HG02884 (cell line): ENCODE results near the gene RTTN.

ENCODE experiments used
- ATAC-seq: cut with Tn5 transposase; IDR thresholded peaks from one replicate; pipeline ENCODE4 v1.9.1; 2021; ENCODE audit warnings: mild to moderate bottlenecking, moderate library complexity; ENCODE audit not compliant: unreplicated experiment

The RTTN gene

DNA sequence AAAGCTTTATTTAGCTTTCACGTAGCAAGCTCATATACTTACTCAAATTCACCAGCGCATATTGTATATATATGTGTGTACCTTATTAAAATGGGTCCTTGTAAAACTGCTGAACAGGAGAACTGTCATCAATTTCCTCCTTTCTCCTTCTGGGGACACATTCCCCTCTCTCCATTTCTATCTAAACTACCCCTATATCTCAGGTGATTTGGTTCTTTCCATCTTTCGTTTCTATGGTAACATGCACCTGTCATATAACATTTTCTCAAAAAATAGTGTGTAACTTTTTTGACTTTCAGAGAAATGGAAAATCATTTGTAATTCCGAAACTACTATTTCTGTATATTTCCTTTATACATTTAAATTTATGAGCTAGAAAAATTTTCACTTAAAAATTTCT lies 174.3 kb downstream of the RTTN start:
- no peak for ATAC-seq

DNA sequence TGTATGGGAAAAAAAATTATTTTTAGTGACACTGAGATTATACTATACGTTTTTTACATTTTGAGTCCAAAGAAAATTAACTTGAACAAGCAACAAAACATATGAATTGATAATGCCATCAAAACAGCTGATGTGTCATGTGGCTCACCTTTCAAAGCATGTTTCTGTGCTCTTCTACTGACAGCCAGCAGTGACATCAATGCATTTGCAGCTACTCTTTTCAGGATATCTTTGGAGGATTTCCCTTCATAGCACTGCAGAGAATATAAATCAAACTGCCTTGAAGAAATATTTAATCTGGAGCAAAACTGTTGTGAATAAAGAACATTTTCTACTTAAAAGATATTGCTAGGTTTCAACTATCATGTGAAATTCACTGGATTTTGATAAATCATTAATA lies 174.8 kb downstream of the RTTN start:
- ATAC-seq = no peak

GRCh38 chr18:70029163-70029562 lies 176.3 kb downstream of the RTTN start:
- peak; percentile 36 for ATAC-seq

GRCh38 chr18:70028734-70029133 lies 176.8 kb downstream of the RTTN start:
- peak; percentile 64 for ATAC-seq

GRCh38 chr18:70028084-70028483 lies 177.4 kb downstream of the RTTN start:
- no peak for ATAC-seq

DNA sequence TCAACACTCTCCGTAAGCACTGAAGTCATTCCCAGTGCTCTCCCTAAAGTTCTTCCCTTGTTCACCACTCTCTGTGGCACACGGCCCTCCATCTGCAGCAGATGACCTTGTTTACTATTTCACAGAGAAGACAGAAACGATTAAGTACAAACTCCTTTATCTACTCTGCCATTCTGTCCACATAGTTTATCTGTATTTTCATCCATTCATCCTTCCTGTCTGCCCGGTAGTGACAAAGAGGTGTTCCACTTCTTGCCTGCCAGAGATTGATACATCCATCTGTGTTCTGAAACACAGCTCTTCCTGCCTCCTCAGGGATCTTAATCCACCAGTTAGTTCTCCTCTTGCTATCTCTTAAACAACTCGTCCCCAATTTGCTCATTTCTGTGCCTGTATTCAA lies 179.9 kb downstream of the RTTN start:
- no peak for ATAC-seq

- no peak for ATAC-seq
Measured at GRCh38 chr18:70024829-70025228, 180.7 kb downstream of the RTTN start.

DNA sequence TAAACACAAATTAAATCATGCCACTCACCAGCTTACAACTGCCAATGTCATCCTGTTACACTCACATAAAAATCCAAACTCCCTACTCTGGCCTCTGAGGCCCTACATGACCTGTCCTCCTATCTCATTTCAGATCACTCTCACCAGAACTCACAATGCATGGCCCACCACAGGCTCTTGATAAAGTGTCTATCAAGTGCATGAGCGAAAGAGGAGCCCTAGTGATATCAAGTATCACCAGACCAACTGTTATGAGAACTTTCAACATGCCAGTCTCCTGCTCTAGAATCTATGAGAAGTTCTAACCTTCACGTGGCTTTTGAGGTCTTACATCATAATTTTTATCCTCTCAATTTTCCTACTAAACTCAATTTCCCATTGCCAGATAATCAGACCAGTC lies 181.4 kb downstream of the RTTN start:
- ATAC-seq = no peak

GRCh38 chr18:70022636-70023035 lies 182.9 kb downstream of the RTTN start:
- ATAC-seq = no peak

DNA sequence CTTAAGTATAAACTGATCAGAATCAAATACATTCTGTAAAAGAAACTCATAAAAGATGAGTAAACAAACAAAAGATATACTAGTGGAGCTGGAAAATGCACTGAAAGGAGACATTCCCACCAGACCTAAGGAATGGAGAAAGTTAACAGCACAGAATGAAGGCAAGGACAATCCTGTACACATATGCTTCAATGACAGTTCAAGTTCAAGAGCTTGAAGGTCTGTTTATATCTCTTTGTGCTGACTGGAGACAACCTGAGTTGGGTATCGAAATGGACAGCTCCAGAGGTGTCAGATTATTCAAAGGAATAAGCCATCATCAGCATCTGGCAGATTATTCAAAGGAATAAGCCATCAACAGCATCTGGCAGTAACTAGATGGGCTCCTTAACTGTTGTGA lies 184.0 kb downstream of the RTTN start:
- no peak for ATAC-seq

DNA sequence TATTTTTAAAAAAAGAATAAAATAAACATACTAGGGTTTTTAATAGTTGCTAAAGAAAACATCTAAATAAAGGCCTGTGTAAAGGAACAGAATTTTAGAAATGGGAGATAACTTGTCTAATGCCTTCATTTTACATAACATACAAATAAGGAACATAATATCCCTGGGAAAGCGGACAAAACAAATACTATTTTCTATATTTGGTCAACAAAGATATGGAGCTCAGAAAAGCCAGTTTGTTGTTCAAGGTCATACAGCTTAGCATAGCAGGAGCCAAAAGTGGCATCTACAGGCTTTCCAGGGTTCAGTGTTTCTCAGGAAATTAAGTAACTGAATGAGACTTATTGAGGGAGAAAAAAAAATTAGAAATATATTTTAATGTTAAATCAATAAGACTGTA lies 184.4 kb downstream of the RTTN start:
- ATAC-seq = no peak

DNA sequence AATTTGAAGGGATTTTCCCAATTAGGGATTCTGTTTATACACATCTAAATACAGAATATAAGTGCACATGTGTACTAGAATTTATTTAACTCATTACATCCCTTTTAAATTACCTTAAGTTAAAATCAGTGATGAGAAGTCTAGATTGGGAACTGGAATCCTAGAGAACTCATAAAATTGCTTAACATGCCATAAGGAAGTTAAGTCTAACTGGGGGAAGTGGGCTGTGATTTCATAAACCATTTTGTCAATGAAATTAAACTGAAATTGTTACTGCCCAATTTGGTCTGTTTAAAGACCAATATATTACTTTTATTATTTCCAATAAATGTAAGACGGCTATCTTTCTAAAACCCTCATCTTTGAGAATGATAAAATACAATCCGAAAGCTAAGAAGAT lies 185.5 kb downstream of the RTTN start:
- ATAC-seq = no peak

DNA sequence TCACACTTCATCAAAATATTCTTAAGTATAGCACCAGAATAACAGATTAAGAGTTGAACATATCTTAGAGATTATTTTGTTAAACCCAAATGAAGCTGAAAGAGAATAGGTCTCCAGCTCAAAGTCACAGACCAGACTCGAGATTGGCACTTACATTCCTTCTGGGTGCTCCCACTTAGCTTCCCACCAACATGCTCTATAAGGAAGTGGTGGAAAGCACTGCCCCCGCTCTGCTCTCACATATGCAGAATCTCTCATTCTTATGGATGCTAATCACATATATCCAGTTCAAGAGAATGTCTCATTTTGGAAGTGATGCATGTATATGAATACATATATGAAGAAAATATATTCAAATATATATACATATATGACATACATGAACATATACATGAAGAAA lies 186.4 kb downstream of the RTTN start:
- no peak for ATAC-seq

- ATAC-seq = no peak
Measured at GRCh38 chr18:70015127-70015526, 190.4 kb downstream of the RTTN start.

GRCh38 chr18:70005580-70005979 lies 199.9 kb downstream of the RTTN start:
- no peak for ATAC-seq

GRCh38 chr18:70004696-70005095 lies 200.8 kb downstream of the RTTN start:
- ATAC-seq = no peak

GRCh38 chr18:69999656-70000055 lies 205.8 kb downstream of the RTTN start:
- no peak for ATAC-seq

GRCh38 chr18:69998523-69998987 lies 206.9 kb downstream of the RTTN start:
- ATAC-seq = no peak

DNA sequence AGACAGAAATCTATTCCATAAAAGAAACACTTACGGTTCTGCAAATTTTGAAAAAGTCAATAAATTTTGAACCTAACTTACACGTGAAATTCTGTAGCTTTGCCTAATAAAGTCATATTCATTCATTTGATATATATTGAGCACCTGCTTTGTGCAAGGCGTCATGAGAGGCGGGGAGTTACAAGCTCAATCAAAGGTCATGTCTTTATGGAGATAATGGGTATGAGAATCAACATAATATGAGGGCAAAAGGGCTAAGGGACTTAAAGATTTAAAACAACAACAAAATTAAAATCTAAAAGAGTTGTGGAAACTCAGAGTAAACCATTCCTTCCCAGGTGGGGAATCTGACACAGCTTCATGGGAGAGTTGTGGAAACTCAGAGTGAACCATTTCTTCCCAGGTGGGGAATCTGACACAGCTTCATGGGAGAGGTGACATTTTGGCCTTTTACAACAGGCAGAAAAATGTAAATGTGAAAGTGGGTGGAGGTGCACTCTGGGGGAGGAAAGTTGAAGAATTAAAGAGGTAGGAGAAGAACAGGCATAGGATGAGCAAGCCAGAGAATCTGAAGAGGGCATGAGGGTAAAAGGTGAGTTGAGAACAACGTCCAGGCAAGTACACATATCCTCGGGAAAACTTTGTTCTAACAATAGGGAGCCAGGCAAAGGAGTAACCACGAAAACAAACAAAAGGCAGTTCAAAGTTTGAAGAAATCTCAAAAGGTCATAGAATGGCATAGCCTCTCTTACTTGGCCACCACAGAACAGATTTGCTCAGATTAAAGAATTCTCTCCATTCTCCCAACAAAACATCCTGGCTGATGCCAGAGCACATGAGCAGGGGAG lies 208.3 kb downstream of the RTTN start:
- ATAC-seq = no peak

- no peak for ATAC-seq
Measured at GRCh38 chr18:69996417-69996816, 209.1 kb downstream of the RTTN start.

DNA sequence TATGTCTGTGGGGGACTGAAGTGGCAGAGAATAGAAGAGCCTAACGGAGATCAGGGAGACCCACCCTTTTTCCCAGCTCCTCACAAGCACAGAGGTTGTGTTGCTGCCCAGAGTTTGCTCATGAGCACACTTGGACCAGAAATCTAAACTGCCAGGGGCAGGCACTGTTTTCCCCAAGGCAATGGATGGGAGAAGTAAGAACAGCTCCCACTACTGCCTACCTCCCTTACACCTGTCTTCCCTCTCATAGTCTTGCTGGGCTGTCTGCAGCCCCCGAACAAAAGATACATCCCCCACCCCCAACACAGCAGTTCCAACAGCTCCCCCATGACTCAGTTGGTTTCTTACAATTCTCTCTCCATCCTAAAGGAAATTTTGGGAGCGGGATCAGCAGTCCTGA lies 209.7 kb downstream of the RTTN start:
- ATAC-seq = no peak

DNA sequence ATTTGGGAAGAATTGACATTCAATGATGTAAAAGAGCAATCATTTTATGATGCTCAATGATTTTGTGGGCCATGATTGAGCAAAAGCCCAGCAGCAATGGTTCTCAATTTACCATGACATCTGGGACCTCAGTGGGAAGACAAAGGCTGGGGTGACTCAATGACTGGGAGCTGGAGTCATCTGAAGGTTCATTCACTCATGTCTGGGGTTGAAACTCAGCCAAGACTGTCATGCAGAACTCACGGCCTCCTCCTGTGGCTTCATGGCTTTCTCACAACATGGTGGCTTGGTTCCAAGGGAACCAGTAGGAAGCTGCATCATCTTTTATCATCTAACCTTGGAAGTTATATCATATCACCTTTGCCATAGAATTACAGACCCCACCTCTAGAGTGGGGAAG lies 212.7 kb downstream of the RTTN start:
- no peak for ATAC-seq

GRCh38 chr18:69987870-69988269 lies 217.6 kb downstream of the RTTN start:
- ATAC-seq = no peak
